ENCODE data around the gene TANC1.

The TANC1 gene

GRCh38 chr2:159215116-159215515 is 246.7 kb downstream of the TANC1 start:
- DNase-seq (ENCODE audit: insufficient read length) (no peak), FAIRE-seq (no peak)

GRCh38 chr2:159217676-159218075 is 249.2 kb downstream of the TANC1 start:
- FAIRE-seq (no peak), DNase-seq (ENCODE audit: insufficient read length) (no peak)
- TF ChIP-seq POLR2AphosphoS5 (IDR thresholded peaks at IDR 0.05; ENCODE audit: low read depth, low read length): no peak
- no peak for TF ChIP-seq POLR2A (IDR thresholded peaks at IDR 0.05; ENCODE audit: low read depth, low read length)
- TF ChIP-seq TAF1 (IDR thresholded peaks at IDR 0.05; ENCODE audit: borderline replicate concordance, low read depth, low read length): no peak

More at GRCh38 chr2:159215116-159215515, 246.7 kb downstream of the TANC1 start:
- TF ChIP-seq POLR2A (IDR thresholded peaks at IDR 0.05; ENCODE audit: low read depth, low read length) (no peak), POLR2AphosphoS5 (IDR thresholded peaks at IDR 0.05; ENCODE audit: low read depth, low read length) (no peak), TAF1 (IDR thresholded peaks at IDR 0.05; ENCODE audit: borderline replicate concordance, low read depth, low read length) (no peak)

- FAIRE-seq: no peak
- no peak for TF ChIP-seq POLR2AphosphoS5 (IDR thresholded peaks at IDR 0.05; ENCODE audit: low read depth, low read length)
- TF ChIP-seq TAF1 (IDR thresholded peaks at IDR 0.05; ENCODE audit: borderline replicate concordance, low read depth, low read length): no peak
- no peak for TF ChIP-seq POLR2A (IDR thresholded peaks at IDR 0.05; ENCODE audit: low read depth, low read length)
- DNase-seq (ENCODE audit: insufficient read length): no peak
These were observed 249.9 kb downstream of the TANC1 start for GRCh38 chr2:159218389-159218788.

- TF ChIP-seq POLR2AphosphoS5 (IDR thresholded peaks at IDR 0.05; ENCODE audit: low read depth, low read length): no peak
- TF ChIP-seq TAF1 (IDR thresholded peaks at IDR 0.05; ENCODE audit: borderline replicate concordance, low read depth, low read length): no peak
- no peak for TF ChIP-seq POLR2A (IDR thresholded peaks at IDR 0.05; ENCODE audit: low read depth, low read length)
- FAIRE-seq (no peak), DNase-seq (ENCODE audit: insufficient read length) (no peak)
These were observed 251.1 kb downstream of the TANC1 start for GRCh38 chr2:159219394-159219998.

GRCh38 chr2:159224061-159224813 is 255.8 kb downstream of the TANC1 start:
- FAIRE-seq (no peak), DNase-seq (ENCODE audit: insufficient read length) (no peak)
- TF ChIP-seq POLR2A (IDR thresholded peaks at IDR 0.05; ENCODE audit: low read depth, low read length) (no peak), POLR2AphosphoS5 (IDR thresholded peaks at IDR 0.05; ENCODE audit: low read depth, low read length) (no peak), TAF1 (IDR thresholded peaks at IDR 0.05; ENCODE audit: borderline replicate concordance, low read depth, low read length) (no peak)

- no peak for FAIRE-seq
- DNase-seq (ENCODE audit: insufficient read length): no peak
- TF ChIP-seq POLR2AphosphoS5 (IDR thresholded peaks at IDR 0.05; ENCODE audit: low read depth, low read length) (no peak), POLR2A (IDR thresholded peaks at IDR 0.05; ENCODE audit: low read depth, low read length) (no peak), TAF1 (IDR thresholded peaks at IDR 0.05; ENCODE audit: borderline replicate concordance, low read depth, low read length) (no peak)
These were observed 256.9 kb downstream of the TANC1 start for GRCh38 chr2:159225025-159226016.

- TF ChIP-seq TAF1 (IDR thresholded peaks at IDR 0.05; ENCODE audit: borderline replicate concordance, low read depth, low read length): no peak
- no peak for TF ChIP-seq POLR2AphosphoS5 (IDR thresholded peaks at IDR 0.05; ENCODE audit: low read depth, low read length)
- no peak for TF ChIP-seq POLR2A (IDR thresholded peaks at IDR 0.05; ENCODE audit: low read depth, low read length)
- DNase-seq (ENCODE audit: insufficient read length) (no peak), FAIRE-seq (no peak)
These were observed 257.6 kb downstream of the TANC1 start for GRCh38 chr2:159226059-159226461.

- TF ChIP-seq TAF1 (IDR thresholded peaks at IDR 0.05; ENCODE audit: borderline replicate concordance, low read depth, low read length) (no peak), POLR2A (IDR thresholded peaks at IDR 0.05; ENCODE audit: low read depth, low read length) (no peak), POLR2AphosphoS5 (IDR thresholded peaks at IDR 0.05; ENCODE audit: low read depth, low read length) (no peak)
- FAIRE-seq: no peak
- no peak for DNase-seq (ENCODE audit: insufficient read length)
These were observed 258.4 kb downstream of the TANC1 start for GRCh38 chr2:159226608-159227385.

- DNase-seq (ENCODE audit: insufficient read length) (no peak), FAIRE-seq (no peak)
- no peak for TF ChIP-seq POLR2A (IDR thresholded peaks at IDR 0.05; ENCODE audit: low read depth, low read length)
- no peak for TF ChIP-seq POLR2AphosphoS5 (IDR thresholded peaks at IDR 0.05; ENCODE audit: low read depth, low read length)
- no peak for TF ChIP-seq TAF1 (IDR thresholded peaks at IDR 0.05; ENCODE audit: borderline replicate concordance, low read depth, low read length)
These were observed 259.0 kb downstream of the TANC1 start for GRCh38 chr2:159227467-159227866.

- no peak for DNase-seq (ENCODE audit: insufficient read length)
- no peak for FAIRE-seq
- no peak for TF ChIP-seq TAF1 (IDR thresholded peaks at IDR 0.05; ENCODE audit: borderline replicate concordance, low read depth, low read length)
- TF ChIP-seq POLR2AphosphoS5 (IDR thresholded peaks at IDR 0.05; ENCODE audit: low read depth, low read length): no peak
- TF ChIP-seq POLR2A (IDR thresholded peaks at IDR 0.05; ENCODE audit: low read depth, low read length): no peak
These were observed 259.7 kb downstream of the TANC1 start for GRCh38 chr2:159228081-159228581.

Data from GM12892 (cell line).